BLaER1 treated with 17β-estradiol and CSF1 and Interleukin-3, amounts not matched to agents 10 nM and 100 nM (cell line): ENCODE results near the gene CD81.
"Not testable (repeated sequence)": the region's sequence is repeated elsewhere in the genome, so short reads cannot be mapped to it uniquely, and the experiment has no call there.

Source experiments
- H3K27ac ChIP-seq, 11 experiments: shearing (Covaris generic); formaldehyde crosslinking; 2 replicates each; pipeline ENCODE4 v1.8.1; 2022
- H3K27me3 ChIP-seq, 11 experiments: shearing (Covaris generic); formaldehyde crosslinking; 2 replicates each; pipeline ENCODE4 v1.8.1; 2022
- H3K36me3 ChIP-seq, 11 experiments: shearing (Covaris generic); formaldehyde crosslinking; 2 replicates each; pipeline ENCODE4 v1.8.1; 2022
- H3K4me1 ChIP-seq, 10 experiments: shearing (Covaris generic); formaldehyde crosslinking; 2 replicates each; pipeline ENCODE4 v1.8.1; 2022
- H3K4me2 ChIP-seq, 11 experiments: shearing (Covaris generic); formaldehyde crosslinking; 2 replicates each; pipeline ENCODE4 v1.8.1; 2022
- H3K4me3 ChIP-seq, 10 experiments: shearing (Covaris generic); formaldehyde crosslinking; 2 replicates each; pipeline ENCODE4 v1.8.1; 2022
- H3K9ac ChIP-seq, 11 experiments: shearing (Covaris generic); formaldehyde crosslinking; 2 replicates each; pipeline ENCODE4 v1.8.1; 2022
- H3K9me3 ChIP-seq, 11 experiments: shearing (Covaris generic); formaldehyde crosslinking; replicated peaks in 1 of 11; 2 replicates each; pipeline ENCODE4 v1.8.1; 2022
- H4K20me1 ChIP-seq, 11 experiments: shearing (Covaris generic); formaldehyde crosslinking; 2 replicates each; pipeline ENCODE4 v1.8.1; 2022
- Cebpa-rat ChIP-seq, 11 experiments: shearing (Covaris generic); IDR thresholded peaks; 2 replicates each; pipeline ENCODE4 v1.8.1; 2022

CD81 gene

GRCh38 chr11:2376751-2377451 lies at the start of gene CD81:
Gene CD81 (plus strand): TSS chr11:2377310. CDS start chr11:2377550, 240 bp downstream.
- H3K9ac ChIP-seq, result peak within 1 kb of the TSS; percentile 91 to 97 (median 95)
- H3K27me3 ChIP-seq, result no peaks in the 10 kb centered on the region
- peaks cover 0 to 18% (median 11%) of the 10 kb centered on the region in 11 experiments; a peak in 12 of 22 replicates for H3K9me3 ChIP-seq
- H4K20me1 ChIP-seq, result peaks cover 37 to 54% (median 50%) of the 10 kb centered on the region in 11 experiments
- TF ChIP-seq Cebpa-rat (IDR thresholded peaks at IDR 0.05), result no peak
- H3K4me1 ChIP-seq, result peaks cover 26 to 42% (median 40%) of the 10 kb centered on the region in 10 experiments
- H3K4me2 ChIP-seq, result peak within 1 kb of the TSS; percentile 83 to 100 (median 99)
- peak within 1 kb of the TSS; percentile 91 to 98 (median 97) for H3K4me3 ChIP-seq
- peak within 1 kb of the TSS; percentile 81 to 93 (median 89) for H3K27ac ChIP-seq
- H3K36me3 ChIP-seq, result peaks cover 0 to 24% (median 21%) of the 10 kb centered on the region in 11 experiments; a peak in 15 of 22 replicates

GRCh38 chr11:2328021-2328420 lies 49.1 kb upstream of the CD81 start:
- no peak overlapping the region for H3K27ac ChIP-seq
- no peak overlapping the region for H3K9ac ChIP-seq
- no peak overlapping the region for H3K4me2 ChIP-seq
- no peaks in the 10 kb centered on the region; a peak in 1 of 22 replicates for H3K36me3 ChIP-seq
- peaks cover 15 to 40% (median 25%) of the 10 kb centered on the region in 11 experiments for H3K9me3 ChIP-seq
- peaks cover 0 to 16% (median 0%) of the 10 kb centered on the region in 10 experiments; a peak in 7 of 20 replicates for H3K4me1 ChIP-seq
- no peaks in the 10 kb centered on the region for H3K27me3 ChIP-seq
- no peak for TF ChIP-seq Cebpa-rat (IDR thresholded peaks at IDR 0.05)
- no peak overlapping the region for H3K4me3 ChIP-seq
- H4K20me1 ChIP-seq, result no peaks in the 10 kb centered on the region

- H3K27ac ChIP-seq, result no peak overlapping the region
- no peak overlapping the region for H3K4me3 ChIP-seq
- H3K4me1 ChIP-seq, result peaks cover 0 to 16% (median 0%) of the 10 kb centered on the region in 10 experiments; a peak in 7 of 20 replicates
- peak overlapping the region in 4 of 11 experiments; percentile 7 to 26 (median 12); a peak in 3 of 22 replicates for H3K4me2 ChIP-seq
- no peaks in the 10 kb centered on the region for H3K27me3 ChIP-seq
- no peaks in the 10 kb centered on the region for H4K20me1 ChIP-seq
- no peak for TF ChIP-seq Cebpa-rat (IDR thresholded peaks at IDR 0.05)
- peaks cover 15 to 39% (median 25%) of the 10 kb centered on the region in 11 experiments for H3K9me3 ChIP-seq
- H3K9ac ChIP-seq, result no peak overlapping the region
- H3K36me3 ChIP-seq, result no peaks in the 10 kb centered on the region; a peak in 1 of 22 replicates
Observed at GRCh38 chr11:2328656-2329354, 48.3 kb upstream of the CD81 start.

GRCh38 chr11:2329551-2329950 lies 47.6 kb upstream of the CD81 start:
- Histone ChIP-seq H3K9me3 (peaks cover 15 to 34% (median 25%) of the 10 kb centered on the region in 11 experiments), H3K9ac (no peak overlapping the region), H3K27me3 (no peaks in the 10 kb centered on the region), H3K4me3 (no peak overlapping the region), H3K27ac (no peak overlapping the region), H3K36me3 (no peaks in the 10 kb centered on the region; a peak in 1 of 22 replicates), H3K4me1 (peaks cover 0 to 16% (median 0%) of the 10 kb centered on the region in 10 experiments; a peak in 7 of 20 replicates), H4K20me1 (no peaks in the 10 kb centered on the region), H3K4me2 (peak overlapping the region in 4 of 11 experiments; percentile 7 to 26 (median 12); a peak in 3 of 22 replicates)
- no peak for TF ChIP-seq Cebpa-rat (IDR thresholded peaks at IDR 0.05)

GRCh38 chr11:2330696-2331095 lies 46.4 kb upstream of the CD81 start:
- H3K27ac ChIP-seq, result no peak overlapping the region
- peaks cover 0 to 16% (median 0%) of the 10 kb centered on the region in 10 experiments; a peak in 7 of 20 replicates for H3K4me1 ChIP-seq
- peaks cover 15 to 33% (median 25%) of the 10 kb centered on the region in 11 experiments for H3K9me3 ChIP-seq
- H3K9ac ChIP-seq, result no peak overlapping the region
- H3K36me3 ChIP-seq, result no peaks in the 10 kb centered on the region; a peak in 1 of 22 replicates
- H3K27me3 ChIP-seq, result no peaks in the 10 kb centered on the region
- no peak overlapping the region for H3K4me3 ChIP-seq
- H3K4me2 ChIP-seq, result no peak overlapping the region
- no peak for TF ChIP-seq Cebpa-rat (IDR thresholded peaks at IDR 0.05)
- no peaks in the 10 kb centered on the region for H4K20me1 ChIP-seq

- no peak for TF ChIP-seq Cebpa-rat (IDR thresholded peaks at IDR 0.05)
- Histone ChIP-seq H3K27me3 (no peaks in the 10 kb centered on the region), H3K36me3 (no peaks in the 10 kb centered on the region; a peak in 1 of 22 replicates), H3K4me1 (peaks cover 0 to 16% (median under 1%) of the 10 kb centered on the region in 10 experiments; a peak in 8 of 20 replicates), H3K4me3 (no peak overlapping the region), H3K9me3 (peaks cover 15 to 33% (median 25%) of the 10 kb centered on the region in 11 experiments), H4K20me1 (no peaks in the 10 kb centered on the region), H3K27ac (no peak overlapping the region), H3K4me2 (no peak overlapping the region), H3K9ac (no peak overlapping the region)
Observed at GRCh38 chr11:2331404-2331803, 45.7 kb upstream of the CD81 start.

GRCh38 chr11:2332569-2332968 lies 44.5 kb upstream of the CD81 start:
- not testable (repeated sequence) for H3K4me3 ChIP-seq, H3K4me2 ChIP-seq, H3K27me3 ChIP-seq, H3K27ac ChIP-seq, H4K20me1 ChIP-seq, H3K4me1 ChIP-seq, H3K9ac ChIP-seq, H3K36me3 ChIP-seq
- peaks cover 15 to 33% (median 25%) of the 10 kb centered on the region in 11 experiments for H3K9me3 ChIP-seq

GRCh38 chr11:2333486-2334205 lies 43.5 kb upstream of the CD81 start:
- H3K9ac ChIP-seq, H3K4me3 ChIP-seq, H3K4me2 ChIP-seq, H3K4me1 ChIP-seq, H4K20me1 ChIP-seq, H3K27me3 ChIP-seq, H3K27ac ChIP-seq, H3K36me3 ChIP-seq: not testable (repeated sequence)
- peaks cover 15 to 33% (median 25%) of the 10 kb centered on the region in 11 experiments for H3K9me3 ChIP-seq

GRCh38 chr11:2335286-2335685 lies 41.8 kb upstream of the CD81 start:
- H3K27me3 ChIP-seq, H3K4me1 ChIP-seq, H3K27ac ChIP-seq, H3K36me3 ChIP-seq, H3K4me2 ChIP-seq, H3K9ac ChIP-seq, H3K4me3 ChIP-seq, H4K20me1 ChIP-seq: not testable (repeated sequence)
- peaks cover 15 to 23% (median 17%) of the 10 kb centered on the region in 11 experiments for H3K9me3 ChIP-seq

- not testable (repeated sequence) for H3K4me3 ChIP-seq, H3K27me3 ChIP-seq, H3K4me1 ChIP-seq, H4K20me1 ChIP-seq, H3K9ac ChIP-seq, H3K9me3 ChIP-seq, H3K36me3 ChIP-seq, H3K4me2 ChIP-seq, H3K27ac ChIP-seq
Observed at GRCh38 chr11:2338760-2339159, 38.4 kb upstream of the CD81 start.
